HEK293 (cell line): ENCODE data around the gene CATSPER1.

Experiments used
- CTCF ChIA-PET: fragments of 350-600 bp; formaldehyde crosslinking; extraction: SDS; loops from one replicate; lab custom pipeline; 2021; ENCODE audit warnings: antibody characterized with exemption; lab: Yijun Ruan, JAX
- POLR2A ChIA-PET: fragments of 300-600 bp; formaldehyde crosslinking; extraction: SDS; loops from one replicate; lab custom pipeline; 2020; ENCODE audit warnings: antibody characterized with exemption, inconsistent platforms; lab: Yijun Ruan, JAX
- H3K27ac ChIP-seq: fragments of 200-500 bp; sonication (Bioruptor generic); 2 replicates; pipeline ENCODE4 v1.5.1; 2014; ENCODE audit warnings: low read depth, low read length, control low read depth, inconsistent platforms; ENCODE audit errors: extremely low read depth
- H3K36me3 ChIP-seq, 2 experiments: fragments of 200-500 bp in 1 of 2; sonication (Bioruptor generic) in 1 of 2; 1 replicate in 1 of 2; 2 replicates in 1 of 2; pipeline ENCODE4 v1.5.1; 2014 to 2017; ENCODE audit warnings: inconsistent platforms in 2 of 2, low read length in 2 of 2; ENCODE audit not compliant: control insufficient read depth in 2 of 2, insufficient read depth in 1 of 2
- H3K4me1 ChIP-seq: fragments of 200-500 bp; sonication (Bioruptor generic); 2 replicates; pipeline ENCODE4 v1.5.1; 2014; ENCODE audit warnings: mild to moderate bottlenecking, low read length, inconsistent platforms; ENCODE audit not compliant: control insufficient read depth, insufficient read depth
- H3K4me3 ChIP-seq: 2 replicates; pipeline ENCODE4 v1.5.1; 2011; ENCODE audit warnings: low read depth, mild to moderate bottlenecking, control low read depth, low read length, moderate library complexity
- H3K9me3 ChIP-seq: fragments of 200-500 bp; sonication (Bioruptor generic); 2 replicates; pipeline ENCODE4 v1.5.1; 2014; ENCODE audit warnings: low read depth, low read length, inconsistent platforms; ENCODE audit not compliant: control insufficient read depth, insufficient read depth
- KLF9 ChIP-seq: fragments of 450-650 bp; formaldehyde crosslinking; IDR thresholded peaks from 2 replicates; pipeline ENCODE4 v1.5.1; 2016; ENCODE audit warnings: missing biosample characterization, missing genetic modification characterization, low read depth
- MZF1 ChIP-seq: fragments of 450-650 bp; formaldehyde crosslinking; IDR thresholded peaks from 2 replicates; pipeline ENCODE4 v1.5.1; 2017; ENCODE audit warnings: missing biosample characterization, missing genetic modification characterization, borderline replicate concordance
- REPIN1 ChIP-seq: fragments of 450-650 bp; formaldehyde crosslinking; IDR thresholded peaks from 2 replicates; pipeline ENCODE4 v1.5.1; 2017; ENCODE audit warnings: missing biosample characterization, missing genetic modification characterization, low read depth
- ZBTB8A ChIP-seq: fragments of 450-650 bp; formaldehyde crosslinking; IDR thresholded peaks from 2 replicates; pipeline ENCODE4 v1.5.1; 2016; ENCODE audit warnings: missing biosample characterization, missing genetic modification characterization
- ZNF302 ChIP-seq: fragments of 450-650 bp; formaldehyde crosslinking; IDR thresholded peaks from 2 replicates; pipeline ENCODE4 v1.5.1; 2016; ENCODE audit warnings: missing biosample characterization, missing genetic modification characterization, low read depth
- ZNF335 ChIP-seq: fragments of 450-650 bp; formaldehyde crosslinking; conservative IDR thresholded peaks from 2 replicates; pipeline ENCODE4 v1.5.1; 2016; ENCODE audit warnings: missing biosample characterization, missing genetic modification characterization
- ZNF391 ChIP-seq: fragments of 450-650 bp; formaldehyde crosslinking; IDR thresholded peaks from 2 replicates; pipeline ENCODE4 v1.5.1; 2016; ENCODE audit warnings: low read depth, missing biosample characterization, missing genetic modification characterization, borderline replicate concordance
- ZNF426 ChIP-seq: fragments of 450-650 bp; formaldehyde crosslinking; IDR thresholded peaks from 2 replicates; pipeline ENCODE4 v1.5.1; 2017; ENCODE audit warnings: missing biosample characterization, missing genetic modification characterization, mild to moderate bottlenecking, inconsistent platforms, moderate library complexity
- ZNF776 ChIP-seq: fragments of 450-650 bp; formaldehyde crosslinking; IDR thresholded peaks from 2 replicates; pipeline ENCODE4 v1.5.0; 2017; ENCODE audit warnings: missing biosample characterization, missing genetic modification characterization, borderline replicate concordance
- ZNF792 ChIP-seq: fragments of 450-650 bp; formaldehyde crosslinking; IDR thresholded peaks from 2 replicates; pipeline ENCODE4 v1.5.1; 2016; ENCODE audit warnings: missing biosample characterization, missing genetic modification characterization
- ZSCAN23 ChIP-seq: fragments of 450-650 bp; formaldehyde crosslinking; IDR thresholded peaks from 2 replicates; pipeline ENCODE4 v1.5.1; 2016; ENCODE audit warnings: missing biosample characterization, missing genetic modification characterization
- TF ChIP-seq, protein P1 (sequence below): fragments of 450-650 bp; formaldehyde crosslinking; IDR thresholded peaks from 2 replicates; pipeline ENCODE4 v1.5.1; 2016; ENCODE audit warnings: missing biosample characterization, missing genetic modification characterization
- TF ChIP-seq, protein P2 (sequence below): fragments of 450-650 bp; formaldehyde crosslinking; IDR thresholded peaks from 2 replicates; pipeline ENCODE4 v1.5.0; 2017; ENCODE audit warnings: missing biosample characterization, missing genetic modification characterization, borderline replicate concordance
- TF ChIP-seq, protein P3 (sequence below): fragments of 450-650 bp; formaldehyde crosslinking; conservative IDR thresholded peaks from 2 replicates; pipeline ENCODE4 v1.5.1; 2016; ENCODE audit warnings: low read depth, missing biosample characterization, missing genetic modification characterization

CATSPER1 gene

DNA sequence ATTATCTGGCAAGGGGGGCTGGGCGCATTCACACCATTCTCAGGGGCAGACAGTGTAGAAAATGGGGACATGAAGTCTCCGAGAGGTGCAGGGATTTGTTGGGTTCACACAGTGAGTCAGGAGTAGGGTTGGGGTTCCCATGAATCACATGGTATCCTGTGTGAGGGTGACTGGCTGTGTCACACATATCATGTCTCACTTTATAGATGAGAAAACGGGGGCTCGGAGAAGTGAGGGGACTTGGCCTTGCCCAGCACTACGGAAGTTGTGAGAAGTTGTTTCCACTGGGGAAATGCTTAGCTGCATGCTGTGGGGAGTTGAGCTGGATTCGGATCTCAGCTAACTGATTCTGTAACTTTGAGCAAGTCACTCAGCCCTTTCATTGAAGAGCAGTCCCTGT, 18.5 kb upstream of the CATSPER1 start:
- Histone ChIP-seq H3K27ac (no peak overlapping the region), H3K36me3 (no peaks in the 10 kb centered on the region), H3K4me1 (no peaks in the 10 kb centered on the region), H3K4me3 (no peak overlapping the region), H3K9me3 (no peaks in the 10 kb centered on the region)
- TF ChIP-seq ZNF302 (tag by site-specific recombination): no peak
- TF ChIP-seq ZNF335 (tag by site-specific recombination): peak; percentile 49
- TF ChIP-seq MZF1 (tag by site-specific recombination): no peak
- TF ChIP-seq, protein P1, sequence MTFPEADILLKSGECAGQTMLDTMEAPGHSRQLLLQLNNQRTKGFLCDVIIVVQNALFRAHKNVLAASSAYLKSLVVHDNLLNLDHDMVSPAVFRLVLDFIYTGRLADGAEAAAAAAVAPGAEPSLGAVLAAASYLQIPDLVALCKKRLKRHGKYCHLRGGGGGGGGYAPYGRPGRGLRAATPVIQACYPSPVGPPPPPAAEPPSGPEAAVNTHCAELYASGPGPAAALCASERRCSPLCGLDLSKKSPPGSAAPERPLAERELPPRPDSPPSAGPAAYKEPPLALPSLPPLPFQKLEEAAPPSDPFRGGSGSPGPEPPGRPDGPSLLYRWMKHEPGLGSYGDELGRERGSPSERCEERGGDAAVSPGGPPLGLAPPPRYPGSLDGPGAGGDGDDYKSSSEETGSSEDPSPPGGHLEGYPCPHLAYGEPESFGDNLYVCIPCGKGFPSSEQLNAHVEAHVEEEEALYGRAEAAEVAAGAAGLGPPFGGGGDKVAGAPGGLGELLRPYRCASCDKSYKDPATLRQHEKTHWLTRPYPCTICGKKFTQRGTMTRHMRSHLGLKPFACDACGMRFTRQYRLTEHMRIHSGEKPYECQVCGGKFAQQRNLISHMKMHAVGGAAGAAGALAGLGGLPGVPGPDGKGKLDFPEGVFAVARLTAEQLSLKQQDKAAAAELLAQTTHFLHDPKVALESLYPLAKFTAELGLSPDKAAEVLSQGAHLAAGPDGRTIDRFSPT (tag by site-specific recombination): no peak
- TF ChIP-seq ZNF776: no peak
- TF ChIP-seq REPIN1 (tag by site-specific recombination): no peak
- CTCF ChIA-PET: interaction anchor here (0.6 to 5.3 kb wide), 35 partner anchors 9 to 1742 kb away, joined by 3 to 49 read pairs (median 4); partner anchors contain the start of genes BANF1, CATSPER1, CST6 and EIF1AD
- POLR2A ChIA-PET: interaction anchor here (0.6 to 1.3 kb wide), 5 partner anchors 14 to 42 kb away, joined by 3 to 4 read pairs (median 4); partner anchors contain the start of genes BANF1 and EIF1AD

DNA sequence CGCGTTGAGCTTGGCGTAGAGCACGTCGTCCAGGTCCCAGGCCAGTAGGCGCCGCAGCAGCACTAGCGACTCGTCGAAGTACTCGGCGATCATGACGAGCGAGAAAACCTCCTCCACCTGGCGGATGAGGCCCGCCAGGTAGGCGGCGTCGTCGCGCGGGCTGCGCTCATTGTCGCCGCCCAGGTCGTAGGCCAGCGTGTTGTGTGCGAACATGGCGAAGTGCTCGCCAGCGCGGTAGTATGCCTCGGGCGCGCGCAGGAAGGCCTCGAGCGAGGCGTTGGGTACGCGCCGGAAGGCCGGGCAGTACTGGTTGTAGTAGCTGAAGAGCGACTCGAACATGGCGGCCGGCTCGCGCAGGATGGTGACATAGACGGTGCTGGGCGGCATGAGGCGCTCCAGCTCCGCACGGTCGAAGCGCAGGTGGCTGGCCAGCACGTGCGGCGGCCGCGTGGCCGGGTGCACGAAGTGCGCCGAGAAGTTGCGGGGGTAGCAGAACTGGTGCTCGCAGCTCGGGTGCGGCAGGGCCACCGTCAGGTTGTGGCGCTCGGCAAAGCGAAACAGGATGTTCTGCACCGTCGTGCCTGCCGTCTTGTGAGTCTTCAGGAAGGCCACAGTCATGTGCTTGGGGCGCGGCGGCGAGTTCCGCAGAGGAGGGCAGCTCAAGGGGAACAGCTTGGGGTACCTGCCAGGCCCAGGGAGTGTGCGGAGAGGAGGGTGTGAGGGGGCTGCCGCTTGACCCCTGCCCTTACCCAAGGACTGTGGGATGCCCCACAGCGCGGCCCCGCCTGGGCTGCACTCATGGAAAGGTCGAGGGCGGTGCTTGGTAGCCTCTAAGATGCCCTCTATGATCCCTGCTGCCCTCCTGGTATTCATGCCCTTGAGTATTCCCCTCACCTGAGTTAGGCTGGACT, 17.0 kb upstream of the CATSPER1 start:
- Histone ChIP-seq H3K4me3 (no peak overlapping the region), H3K9me3 (no peaks in the 10 kb centered on the region), H3K4me1 (no peaks in the 10 kb centered on the region), H3K27ac (no peak overlapping the region), H3K36me3 (no peaks in the 10 kb centered on the region)
- ChIA-PET POLR2A (no interaction called here), CTCF (interaction anchor here (0.5 to 5.3 kb wide), 10 partner anchors 12 to 246 kb away, joined by 3 to 49 read pairs (median 4); no protein-coding TSS in a partner anchor)
- TF ChIP-seq ZSCAN23 (no peak), ZBTB8A (no peak), ZNF792 (tag by site-specific recombination) (no peak), ZNF426 (tag by site-specific recombination) (no peak), KLF9 (tag by site-specific recombination) (no peak), ZNF391 (tag by site-specific recombination) (no peak)
- TF ChIP-seq, protein P2, sequence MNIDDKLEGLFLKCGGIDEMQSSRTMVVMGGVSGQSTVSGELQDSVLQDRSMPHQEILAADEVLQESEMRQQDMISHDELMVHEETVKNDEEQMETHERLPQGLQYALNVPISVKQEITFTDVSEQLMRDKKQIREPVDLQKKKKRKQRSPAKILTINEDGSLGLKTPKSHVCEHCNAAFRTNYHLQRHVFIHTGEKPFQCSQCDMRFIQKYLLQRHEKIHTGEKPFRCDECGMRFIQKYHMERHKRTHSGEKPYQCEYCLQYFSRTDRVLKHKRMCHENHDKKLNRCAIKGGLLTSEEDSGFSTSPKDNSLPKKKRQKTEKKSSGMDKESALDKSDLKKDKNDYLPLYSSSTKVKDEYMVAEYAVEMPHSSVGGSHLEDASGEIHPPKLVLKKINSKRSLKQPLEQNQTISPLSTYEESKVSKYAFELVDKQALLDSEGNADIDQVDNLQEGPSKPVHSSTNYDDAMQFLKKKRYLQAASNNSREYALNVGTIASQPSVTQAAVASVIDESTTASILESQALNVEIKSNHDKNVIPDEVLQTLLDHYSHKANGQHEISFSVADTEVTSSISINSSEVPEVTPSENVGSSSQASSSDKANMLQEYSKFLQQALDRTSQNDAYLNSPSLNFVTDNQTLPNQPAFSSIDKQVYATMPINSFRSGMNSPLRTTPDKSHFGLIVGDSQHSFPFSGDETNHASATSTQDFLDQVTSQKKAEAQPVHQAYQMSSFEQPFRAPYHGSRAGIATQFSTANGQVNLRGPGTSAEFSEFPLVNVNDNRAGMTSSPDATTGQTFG (tag by site-specific recombination): no peak
- TF ChIP-seq, protein P3, sequence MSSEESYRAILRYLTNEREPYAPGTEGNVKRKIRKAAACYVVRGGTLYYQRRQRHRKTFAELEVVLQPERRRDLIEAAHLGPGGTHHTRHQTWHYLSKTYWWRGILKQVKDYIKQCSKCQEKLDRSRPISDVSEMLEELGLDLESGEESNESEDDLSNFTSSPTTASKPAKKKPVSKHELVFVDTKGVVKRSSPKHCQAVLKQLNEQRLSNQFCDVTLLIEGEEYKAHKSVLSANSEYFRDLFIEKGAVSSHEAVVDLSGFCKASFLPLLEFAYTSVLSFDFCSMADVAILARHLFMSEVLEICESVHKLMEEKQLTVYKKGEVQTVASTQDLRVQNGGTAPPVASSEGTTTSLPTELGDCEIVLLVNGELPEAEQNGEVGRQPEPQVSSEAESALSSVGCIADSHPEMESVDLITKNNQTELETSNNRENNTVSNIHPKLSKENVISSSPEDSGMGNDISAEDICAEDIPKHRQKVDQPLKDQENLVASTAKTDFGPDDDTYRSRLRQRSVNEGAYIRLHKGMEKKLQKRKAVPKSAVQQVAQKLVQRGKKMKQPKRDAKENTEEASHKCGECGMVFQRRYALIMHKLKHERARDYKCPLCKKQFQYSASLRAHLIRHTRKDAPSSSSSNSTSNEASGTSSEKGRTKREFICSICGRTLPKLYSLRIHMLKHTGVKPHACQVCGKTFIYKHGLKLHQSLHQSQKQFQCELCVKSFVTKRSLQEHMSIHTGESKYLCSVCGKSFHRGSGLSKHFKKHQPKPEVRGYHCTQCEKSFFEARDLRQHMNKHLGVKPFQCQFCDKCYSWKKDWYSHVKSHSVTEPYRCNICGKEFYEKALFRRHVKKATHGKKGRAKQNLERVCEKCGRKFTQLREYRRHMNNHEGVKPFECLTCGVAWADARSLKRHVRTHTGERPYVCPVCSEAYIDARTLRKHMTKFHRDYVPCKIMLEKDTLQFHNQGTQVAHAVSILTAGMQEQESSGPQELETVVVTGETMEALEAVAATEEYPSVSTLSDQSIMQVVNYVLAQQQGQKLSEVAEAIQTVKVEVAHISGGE: no peak
